Endothelial cell of umbilical vein (primary cell): ENCODE measurements around the gene GSTM4. TPM values are rescaled to one million over a fixed set of nuclear protein-coding genes. Genes with fewer than 3 reads are reported as not detected.

Experiments used
- BruUV-seq: library from RNA; stranded (reverse); fragments of 400-500 nt; replicated peaks from 2 replicates; lab custom pipeline; 2021; lab: Mats Ljungman, UMichigan
- CTCF ChIA-PET: fragments of 300-600, 350-600 bp; sonication (Branson Sonifier 250); formaldehyde crosslinking; loops from one replicate; lab custom pipeline; 2021; ENCODE audit warnings: antibody characterized with exemption, inconsistent platforms; lab: Charles Lee
- POLR2A ChIA-PET: fragments of 300-600, 350-600 bp; sonication (Branson Sonifier 250); formaldehyde crosslinking; loops from one replicate; lab custom pipeline; 2021; ENCODE audit warnings: antibody characterized with exemption, inconsistent platforms; lab: Charles Lee
- DNase-seq: peaks from one replicate; pipeline ENCODE4 v3.0.0-alpha.2; 2011; ENCODE audit warnings: low read depth, low spot score
- FAIRE-seq: peaks from 2 replicates; lab custom pipeline; 2011; peaks lifted over from hg19 to GRCh38; lab: Jason Lieb, UNC
- H2AFZ ChIP-seq: 2 replicates; pipeline ENCODE4 v1.6.0; 2012; ENCODE audit warnings: low read depth, low read length, control low read depth, inconsistent platforms
- H3K27ac ChIP-seq: 2 replicates; pipeline ENCODE4 v1.5.1; 2011; ENCODE audit warnings: low read depth, mild to moderate bottlenecking, control low read depth, low read length, moderate library complexity; ENCODE audit not compliant: insufficient read depth
- H3K27me3 ChIP-seq, 2 experiments: 2 replicates each; pipeline versions ENCODE4 v1.6.0 to v1.6.1; 2011; ENCODE audit warnings: low read length in 2 of 2, mixed read lengths in 1 of 2; ENCODE audit not compliant: control insufficient read depth in 2 of 2, insufficient read depth in 2 of 2
- H3K36me3 ChIP-seq, 2 experiments: 2 replicates in 1 of 2; 3 replicates in 1 of 2; pipeline ENCODE4 v1.5.1; 2011; ENCODE audit warnings: low read length in 2 of 2, mild to moderate bottlenecking in 1 of 2, moderate library complexity in 1 of 2; ENCODE audit not compliant: control insufficient read depth in 2 of 2, insufficient read depth in 2 of 2; ENCODE audit errors: extremely low read depth in 1 of 2
- H3K4me1 ChIP-seq: 3 replicates; pipeline ENCODE4 v1.5.1; 2011; ENCODE audit warnings: mild to moderate bottlenecking, low read length; ENCODE audit not compliant: control insufficient read depth, insufficient read depth; ENCODE audit errors: extremely low read depth
- H3K4me2 ChIP-seq: 2 replicates; pipeline ENCODE4 v1.6.1; 2011; ENCODE audit warnings: low read length, control low read depth, mixed read lengths; ENCODE audit not compliant: insufficient read depth
- H3K4me3 ChIP-seq, 3 experiments: fragments of 200-600 bp in 1 of 3; sonication (generic), shearing (Covaris generic) in 1 of 3; replicated peaks in 1 of 3; 2 replicates each; pipeline ENCODE4 v1.5.1; 2011 to 2016; ENCODE audit warnings: control low read depth in 3 of 3, low read length in 3 of 3, mild to moderate bottlenecking in 2 of 3, inconsistent platforms in 1 of 3, low read depth in 1 of 3, moderate library complexity in 1 of 3; ENCODE audit not compliant: insufficient read depth in 1 of 3
- H3K79me2 ChIP-seq: 2 replicates; pipeline ENCODE4 v1.6.0; 2012; ENCODE audit warnings: low read length, inconsistent platforms; ENCODE audit not compliant: control insufficient read depth, insufficient read depth
- H3K9ac ChIP-seq: replicated peaks from 2 replicates; pipeline ENCODE3; 2011; ENCODE audit warnings: low read length, control low read depth; ENCODE audit not compliant: insufficient read depth; ENCODE audit errors: extremely low read depth
- H3K9me1 ChIP-seq: replicated peaks from 3 replicates; pipeline ENCODE4 v1.6.0; 2011; ENCODE audit warnings: mild to moderate bottlenecking, low read length; ENCODE audit not compliant: control insufficient read depth, insufficient read depth; ENCODE audit errors: extremely low read depth
- H3K9me3 ChIP-seq: replicated peaks from 2 replicates; pipeline ENCODE4 v1.5.1; 2012; ENCODE audit warnings: low read length, inconsistent platforms; ENCODE audit not compliant: control insufficient read depth, insufficient read depth
- H4K20me1 ChIP-seq: replicated peaks from 2 replicates; pipeline ENCODE3; 2011; ENCODE audit warnings: mild to moderate bottlenecking, low read length; ENCODE audit not compliant: control insufficient read depth, insufficient read depth; ENCODE audit errors: extremely low read depth
- EZH2 ChIP-seq: IDR thresholded peaks from 2 replicates; pipeline ENCODE4 v1.6.1; 2012; ENCODE audit warnings: borderline replicate concordance, low read depth, mild to moderate bottlenecking, moderate library complexity, low read length, inconsistent platforms; ENCODE audit not compliant: severe bottlenecking
- GATA2 ChIP-seq: IDR thresholded peaks from 2 replicates; pipeline ENCODE4 v1.7.0; 2011; ENCODE audit warnings: low read depth, mild to moderate bottlenecking, moderate library complexity, mixed read lengths, low read length; ENCODE audit not compliant: insufficient read length, insufficient read depth
- POLR2A ChIP-seq: IDR thresholded peaks from 2 replicates; pipeline ENCODE4 v1.6.1; 2012; ENCODE audit warnings: low read depth, mild to moderate bottlenecking, control low read depth, low read length
- POLR2AphosphoS5 ChIP-seq: IDR thresholded peaks from 2 replicates; pipeline ENCODE4 v1.6.1; 2012; ENCODE audit warnings: low read depth, mild to moderate bottlenecking, control low read depth, low read length, moderate library complexity; ENCODE audit not compliant: insufficient read depth
- dilution Hi-C: fragments of 300-500 bp; cut with MboI; formaldehyde crosslinking; loops from one replicate; pipeline ENCODE4 v1.15.0; 2019; ENCODE audit warnings: low sequenced_read_pairs; ENCODE audit not compliant: extremely low pct_ligation_motif_present
- intact Hi-C: fragments of 100-400 bp; cut with micrococcal nuclease; formaldehyde crosslinking; loops from one replicate; pipeline ENCODE4 v1.10.0; 2022
- polyA plus RNA-seq, 4 experiments: library from polyadenylated mRNA; depleted of rRNA in 3 of 4; stranded (reverse) in 3 of 4; unstranded in 1 of 4; fragments of >200 nt; gene quantifications; 2 replicates each; pipeline versions ENCODE4 v1.2.1 to v1.2.3, GENCODE V29; 2011 to 2012; ENCODE audit warnings: missing spikeins in 1 of 4
- total RNA-seq: library from RNA; stranded (reverse); gene quantifications from 2 replicates; pipeline ENCODE4 v1.2.3, GENCODE V29; 2021
- TF ChIP-seq, protein P1 (sequence below), 2 donors: IDR thresholded peaks; 1 replicate in 1 of 2; 2 replicates in 1 of 2; pipeline ENCODE4 v1.5.1; 2011; ENCODE audit warnings: low read length in 2 of 2, mild to moderate bottlenecking in 2 of 2, moderate library complexity in 2 of 2, control low read depth in 1 of 2, inconsistent platforms in 1 of 2, low read depth in 1 of 2; ENCODE audit not compliant: insufficient read depth in 1 of 2; ENCODE audit errors: extremely low read depth in 1 of 2
- TF ChIP-seq, protein P2 (sequence below): IDR thresholded peaks from 2 replicates; pipeline ENCODE4 v1.6.1; 2011; ENCODE audit not compliant: insufficient read depth, insufficient read length

Gene GSTM4
- total and polyA plus RNA-seq, 2 donors (not counting 3 experiments of a cell fraction or from before 2014, with no cell fraction given) = 9.5 to 11.6 TPM

DNA sequence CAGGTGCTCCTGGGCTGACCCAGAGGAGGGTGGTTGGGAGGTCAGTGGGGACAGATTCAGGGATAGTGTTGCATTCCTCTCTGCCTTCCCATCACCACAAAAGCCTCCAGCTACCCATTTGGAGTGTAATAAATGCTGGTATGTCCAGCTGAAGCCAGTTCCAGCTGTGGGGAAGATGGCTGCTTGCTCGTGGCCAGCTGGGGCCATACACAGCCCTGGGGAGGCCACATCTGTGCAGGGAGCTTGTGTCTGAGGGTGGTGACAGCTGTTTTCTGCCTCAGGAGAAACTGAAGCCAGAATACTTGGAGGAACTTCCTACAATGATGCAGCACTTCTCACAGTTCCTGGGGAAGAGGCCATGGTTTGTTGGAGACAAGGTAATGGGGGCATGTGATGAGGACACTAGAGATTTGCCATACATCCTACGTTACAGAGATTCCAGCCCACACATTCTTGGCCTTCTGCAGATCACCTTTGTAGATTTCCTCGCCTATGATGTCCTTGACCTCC, 2.7 kb downstream of the GSTM4 start:
- no peak overlapping the region for H3K4me2 ChIP-seq
- peaks cover 9% of the 10 kb centered on the region for H3K4me1 ChIP-seq
- H2AFZ ChIP-seq = no peak overlapping the region
- POLR2A ChIA-PET = no interaction called here
- CTCF ChIA-PET = interaction anchor here (1.0 to 4.3 kb wide), 5 partner anchors 19 to 326 kb away, joined by 3 to 33 read pairs (median 5); partner anchors contain the start of genes AHCYL1 and GSTM1
- no peak overlapping the region for H3K4me3 ChIP-seq
- no TSS peak for BruUV-seq
- dilution Hi-C loops = no loop called here
- no peaks in the 10 kb centered on the region for H3K9me1 ChIP-seq
- H3K79me2 ChIP-seq = no peaks in the 10 kb centered on the region
- no peak overlapping the region for H3K9ac ChIP-seq
- intact Hi-C loops = no loop called here
- no peak for DNase-seq
- H4K20me1 ChIP-seq = no peaks in the 10 kb centered on the region
- peaks cover 0 to 2% of the 10 kb centered on the region in 2 experiments for H3K27me3 ChIP-seq
- no peak overlapping the region for H3K27ac ChIP-seq
- H3K9me3 ChIP-seq = no peaks in the 10 kb centered on the region
- no peak for FAIRE-seq
- no peaks in the 10 kb centered on the region for H3K36me3 ChIP-seq
- no peak for TF ChIP-seq GATA2
- TF ChIP-seq, protein P1, sequence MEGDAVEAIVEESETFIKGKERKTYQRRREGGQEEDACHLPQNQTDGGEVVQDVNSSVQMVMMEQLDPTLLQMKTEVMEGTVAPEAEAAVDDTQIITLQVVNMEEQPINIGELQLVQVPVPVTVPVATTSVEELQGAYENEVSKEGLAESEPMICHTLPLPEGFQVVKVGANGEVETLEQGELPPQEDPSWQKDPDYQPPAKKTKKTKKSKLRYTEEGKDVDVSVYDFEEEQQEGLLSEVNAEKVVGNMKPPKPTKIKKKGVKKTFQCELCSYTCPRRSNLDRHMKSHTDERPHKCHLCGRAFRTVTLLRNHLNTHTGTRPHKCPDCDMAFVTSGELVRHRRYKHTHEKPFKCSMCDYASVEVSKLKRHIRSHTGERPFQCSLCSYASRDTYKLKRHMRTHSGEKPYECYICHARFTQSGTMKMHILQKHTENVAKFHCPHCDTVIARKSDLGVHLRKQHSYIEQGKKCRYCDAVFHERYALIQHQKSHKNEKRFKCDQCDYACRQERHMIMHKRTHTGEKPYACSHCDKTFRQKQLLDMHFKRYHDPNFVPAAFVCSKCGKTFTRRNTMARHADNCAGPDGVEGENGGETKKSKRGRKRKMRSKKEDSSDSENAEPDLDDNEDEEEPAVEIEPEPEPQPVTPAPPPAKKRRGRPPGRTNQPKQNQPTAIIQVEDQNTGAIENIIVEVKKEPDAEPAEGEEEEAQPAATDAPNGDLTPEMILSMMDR (IDR thresholded peaks at IDR 0.05; ENCODE audit: extremely low read depth in 1 of 2, insufficient read depth in 1 of 2, low read depth in 1 of 2, low read length in 2 of 2) = no peak
- TF ChIP-seq POLR2AphosphoS5 = no peak
- TF ChIP-seq EZH2 = no peak
- no peak for TF ChIP-seq POLR2A
- TF ChIP-seq, protein P2, sequence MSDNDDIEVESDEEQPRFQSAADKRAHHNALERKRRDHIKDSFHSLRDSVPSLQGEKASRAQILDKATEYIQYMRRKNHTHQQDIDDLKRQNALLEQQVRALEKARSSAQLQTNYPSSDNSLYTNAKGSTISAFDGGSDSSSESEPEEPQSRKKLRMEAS = no peak
